Endothelial cell of umbilical vein (primary cell): ENCODE measurements around the gene CBL. TPM values are rescaled to one million over a fixed set of nuclear protein-coding genes. Genes with fewer than 3 reads are reported as not detected.

Source experiments
- BruUV-seq: library from RNA; stranded (reverse); fragments of 400-500 nt; replicated peaks from 2 replicates; lab custom pipeline; 2021; lab: Mats Ljungman, UMichigan
- CTCF ChIA-PET: fragments of 300-600, 350-600 bp; sonication (Branson Sonifier 250); formaldehyde crosslinking; loops from one replicate; lab custom pipeline; 2021; ENCODE audit warnings: antibody characterized with exemption, inconsistent platforms; lab: Charles Lee
- POLR2A ChIA-PET: fragments of 300-600, 350-600 bp; sonication (Branson Sonifier 250); formaldehyde crosslinking; loops from one replicate; lab custom pipeline; 2021; ENCODE audit warnings: antibody characterized with exemption, inconsistent platforms; lab: Charles Lee
- DNase-seq: peaks from one replicate; pipeline ENCODE4 v3.0.0-alpha.2; 2011; ENCODE audit warnings: low read depth, low spot score
- FAIRE-seq: peaks from 2 replicates; lab custom pipeline; 2011; peaks lifted over from hg19 to GRCh38; lab: Jason Lieb, UNC
- H2AFZ ChIP-seq: 2 replicates; pipeline ENCODE4 v1.6.0; 2012; ENCODE audit warnings: low read depth, low read length, control low read depth, inconsistent platforms
- H3K27ac ChIP-seq: 2 replicates; pipeline ENCODE4 v1.5.1; 2011; ENCODE audit warnings: low read depth, mild to moderate bottlenecking, control low read depth, low read length, moderate library complexity; ENCODE audit not compliant: insufficient read depth
- H3K27me3 ChIP-seq, 2 experiments: 2 replicates each; pipeline versions ENCODE4 v1.6.0 to v1.6.1; 2011; ENCODE audit warnings: low read length in 2 of 2, mixed read lengths in 1 of 2; ENCODE audit not compliant: control insufficient read depth in 2 of 2, insufficient read depth in 2 of 2
- H3K36me3 ChIP-seq, 2 experiments: 2 replicates in 1 of 2; 3 replicates in 1 of 2; pipeline ENCODE4 v1.5.1; 2011; ENCODE audit warnings: low read length in 2 of 2, mild to moderate bottlenecking in 1 of 2, moderate library complexity in 1 of 2; ENCODE audit not compliant: control insufficient read depth in 2 of 2, insufficient read depth in 2 of 2; ENCODE audit errors: extremely low read depth in 1 of 2
- H3K4me1 ChIP-seq: 3 replicates; pipeline ENCODE4 v1.5.1; 2011; ENCODE audit warnings: mild to moderate bottlenecking, low read length; ENCODE audit not compliant: control insufficient read depth, insufficient read depth; ENCODE audit errors: extremely low read depth
- H3K4me2 ChIP-seq: 2 replicates; pipeline ENCODE4 v1.6.1; 2011; ENCODE audit warnings: low read length, control low read depth, mixed read lengths; ENCODE audit not compliant: insufficient read depth
- H3K4me3 ChIP-seq, 3 experiments: fragments of 200-600 bp in 1 of 3; sonication (generic), shearing (Covaris generic) in 1 of 3; replicated peaks in 1 of 3; 2 replicates each; pipeline ENCODE4 v1.5.1; 2011 to 2016; ENCODE audit warnings: control low read depth in 3 of 3, low read length in 3 of 3, mild to moderate bottlenecking in 2 of 3, inconsistent platforms in 1 of 3, low read depth in 1 of 3, moderate library complexity in 1 of 3; ENCODE audit not compliant: insufficient read depth in 1 of 3
- H3K79me2 ChIP-seq: 2 replicates; pipeline ENCODE4 v1.6.0; 2012; ENCODE audit warnings: low read length, inconsistent platforms; ENCODE audit not compliant: control insufficient read depth, insufficient read depth
- H3K9ac ChIP-seq: replicated peaks from 2 replicates; pipeline ENCODE3; 2011; ENCODE audit warnings: low read length, control low read depth; ENCODE audit not compliant: insufficient read depth; ENCODE audit errors: extremely low read depth
- H3K9me1 ChIP-seq: replicated peaks from 3 replicates; pipeline ENCODE4 v1.6.0; 2011; ENCODE audit warnings: mild to moderate bottlenecking, low read length; ENCODE audit not compliant: control insufficient read depth, insufficient read depth; ENCODE audit errors: extremely low read depth
- H3K9me3 ChIP-seq: replicated peaks from 2 replicates; pipeline ENCODE4 v1.5.1; 2012; ENCODE audit warnings: low read length, inconsistent platforms; ENCODE audit not compliant: control insufficient read depth, insufficient read depth
- H4K20me1 ChIP-seq: replicated peaks from 2 replicates; pipeline ENCODE3; 2011; ENCODE audit warnings: mild to moderate bottlenecking, low read length; ENCODE audit not compliant: control insufficient read depth, insufficient read depth; ENCODE audit errors: extremely low read depth
- EZH2 ChIP-seq: IDR thresholded peaks from 2 replicates; pipeline ENCODE4 v1.6.1; 2012; ENCODE audit warnings: borderline replicate concordance, low read depth, mild to moderate bottlenecking, moderate library complexity, low read length, inconsistent platforms; ENCODE audit not compliant: severe bottlenecking
- FOS ChIP-seq: IDR thresholded peaks from 2 replicates; pipeline ENCODE4 v1.6.1; 2011; ENCODE audit warnings: mild to moderate bottlenecking, low read length, moderate library complexity, borderline replicate concordance; ENCODE audit not compliant: insufficient read depth
- GATA2 ChIP-seq: IDR thresholded peaks from 2 replicates; pipeline ENCODE4 v1.7.0; 2011; ENCODE audit warnings: low read depth, mild to moderate bottlenecking, moderate library complexity, mixed read lengths, low read length; ENCODE audit not compliant: insufficient read length, insufficient read depth
- JUN ChIP-seq: IDR thresholded peaks from 2 replicates; pipeline ENCODE4 v1.6.1; 2011; ENCODE audit warnings: borderline replicate concordance, low read depth; ENCODE audit not compliant: insufficient read length, insufficient read depth
- MAX ChIP-seq: IDR thresholded peaks from 2 replicates; pipeline ENCODE4 v1.6.1; 2011; ENCODE audit not compliant: insufficient read depth, insufficient read length
- MYC ChIP-seq: IDR thresholded peaks from one replicate; pipeline ENCODE4 v1.6.1; 2011; ENCODE audit warnings: mild to moderate bottlenecking, low read depth, low read length
- POLR2A ChIP-seq: IDR thresholded peaks from 2 replicates; pipeline ENCODE4 v1.6.1; 2012; ENCODE audit warnings: low read depth, mild to moderate bottlenecking, control low read depth, low read length
- POLR2AphosphoS5 ChIP-seq: IDR thresholded peaks from 2 replicates; pipeline ENCODE4 v1.6.1; 2012; ENCODE audit warnings: low read depth, mild to moderate bottlenecking, control low read depth, low read length, moderate library complexity; ENCODE audit not compliant: insufficient read depth
- dilution Hi-C: fragments of 300-500 bp; cut with MboI; formaldehyde crosslinking; loops from one replicate; pipeline ENCODE4 v1.15.0; 2019; ENCODE audit warnings: low sequenced_read_pairs; ENCODE audit not compliant: extremely low pct_ligation_motif_present
- intact Hi-C: fragments of 100-400 bp; cut with micrococcal nuclease; formaldehyde crosslinking; loops from one replicate; pipeline ENCODE4 v1.10.0; 2022
- microRNA-seq: library from miRNA; unstranded; fragments of <30 nt; microRNA quantifications from one replicate; pipeline ENCODE4 v1.2.0, GENCODE V29; 2021; ENCODE audit warnings: borderline number of aligned reads, borderline replicate concordance
- polyA plus RNA-seq, 4 experiments: library from polyadenylated mRNA; depleted of rRNA in 3 of 4; stranded (reverse) in 3 of 4; unstranded in 1 of 4; fragments of >200 nt; gene quantifications; 2 replicates each; pipeline versions ENCODE4 v1.2.1 to v1.2.3, GENCODE V29; 2011 to 2012; ENCODE audit warnings: missing spikeins in 1 of 4
- small RNA-seq: library from RNA; depleted of rRNA; stranded (forward); fragments of <200 nt; gene quantifications from one replicate; pipeline ENCODE3, GENCODE V24; 2012; ENCODE audit warnings: low replicate concordance, low read depth; ENCODE audit not compliant: insufficient read depth, insufficient read length
- total RNA-seq: library from RNA; stranded (reverse); gene quantifications from 2 replicates; pipeline ENCODE4 v1.2.3, GENCODE V29; 2021
- TF ChIP-seq, protein P1 (sequence below), 2 donors: IDR thresholded peaks; 1 replicate in 1 of 2; 2 replicates in 1 of 2; pipeline ENCODE4 v1.5.1; 2011; ENCODE audit warnings: low read length in 2 of 2, mild to moderate bottlenecking in 2 of 2, moderate library complexity in 2 of 2, control low read depth in 1 of 2, inconsistent platforms in 1 of 2, low read depth in 1 of 2; ENCODE audit not compliant: insufficient read depth in 1 of 2; ENCODE audit errors: extremely low read depth in 1 of 2

CBL gene
- total and polyA plus RNA-seq, 2 donors (not counting 3 experiments of a cell fraction or from before 2014, with no cell fraction given): 15.5 to 41.5 TPM

DNA sequence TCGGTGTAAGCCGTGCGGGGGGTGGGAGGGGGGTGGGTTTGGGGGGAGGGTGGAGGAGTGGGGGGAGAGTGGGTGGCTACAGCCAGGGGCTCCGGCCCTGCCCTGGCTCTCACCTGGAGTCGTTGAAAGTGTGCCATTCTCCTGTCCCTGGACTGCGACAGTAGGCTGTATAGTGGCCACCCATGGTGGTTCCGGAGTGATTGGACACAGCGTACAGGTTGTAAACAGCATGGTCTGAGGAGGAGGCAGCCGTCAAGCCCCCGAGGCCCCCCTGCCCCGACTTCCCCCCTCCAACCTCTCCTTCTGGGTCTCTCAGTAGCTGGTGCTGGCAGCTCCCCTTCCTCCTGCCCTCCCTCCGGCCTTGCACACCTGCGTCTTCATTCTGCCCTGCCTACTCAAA lies 150.9 kb downstream of the CBL start:
- H3K27ac ChIP-seq: no peak overlapping the region
- no peaks in the 10 kb centered on the region for H4K20me1 ChIP-seq
- H2AFZ ChIP-seq: no peak overlapping the region
- no peak overlapping the region for H3K9ac ChIP-seq
- peak overlapping the region in 1 of 3 experiments; percentile 69 for H3K4me3 ChIP-seq
- no peak for DNase-seq
- H3K27me3 ChIP-seq: peaks cover 0 to 3% of the 10 kb centered on the region in 2 experiments
- TF ChIP-seq EZH2 (no peak), GATA2 (no peak), MYC (no peak), MAX (no peak), POLR2A (no peak), JUN (no peak), FOS (no peak), POLR2AphosphoS5 (no peak)
- TF ChIP-seq, protein P1, sequence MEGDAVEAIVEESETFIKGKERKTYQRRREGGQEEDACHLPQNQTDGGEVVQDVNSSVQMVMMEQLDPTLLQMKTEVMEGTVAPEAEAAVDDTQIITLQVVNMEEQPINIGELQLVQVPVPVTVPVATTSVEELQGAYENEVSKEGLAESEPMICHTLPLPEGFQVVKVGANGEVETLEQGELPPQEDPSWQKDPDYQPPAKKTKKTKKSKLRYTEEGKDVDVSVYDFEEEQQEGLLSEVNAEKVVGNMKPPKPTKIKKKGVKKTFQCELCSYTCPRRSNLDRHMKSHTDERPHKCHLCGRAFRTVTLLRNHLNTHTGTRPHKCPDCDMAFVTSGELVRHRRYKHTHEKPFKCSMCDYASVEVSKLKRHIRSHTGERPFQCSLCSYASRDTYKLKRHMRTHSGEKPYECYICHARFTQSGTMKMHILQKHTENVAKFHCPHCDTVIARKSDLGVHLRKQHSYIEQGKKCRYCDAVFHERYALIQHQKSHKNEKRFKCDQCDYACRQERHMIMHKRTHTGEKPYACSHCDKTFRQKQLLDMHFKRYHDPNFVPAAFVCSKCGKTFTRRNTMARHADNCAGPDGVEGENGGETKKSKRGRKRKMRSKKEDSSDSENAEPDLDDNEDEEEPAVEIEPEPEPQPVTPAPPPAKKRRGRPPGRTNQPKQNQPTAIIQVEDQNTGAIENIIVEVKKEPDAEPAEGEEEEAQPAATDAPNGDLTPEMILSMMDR (IDR thresholded peaks at IDR 0.05; ENCODE audit: extremely low read depth in 1 of 2, insufficient read depth in 1 of 2, low read depth in 1 of 2, low read length in 2 of 2): no peak
- BruUV-seq: no TSS peak
- H3K9me1 ChIP-seq: no peaks in the 10 kb centered on the region
- intact Hi-C loops (loop anchor here (10.0 kb wide), 1 partner anchor 858 kb away; the partner anchor contains the start of gene OAF), dilution Hi-C loops (no loop called here)
- no peak overlapping the region for H3K4me2 ChIP-seq
- ChIA-PET POLR2A (no interaction called here), CTCF (interaction anchor here (1.4 to 4.7 kb wide), 12 partner anchors 8 to 123 kb away, joined by 3 to 154 read pairs (median 23); partner anchors contain the start of genes C1QTNF5, MFRP and USP2)
- FAIRE-seq: no peak
- H3K79me2 ChIP-seq: no peaks in the 10 kb centered on the region
- peaks cover 5% of the 10 kb centered on the region for H3K4me1 ChIP-seq
- no peaks in the 10 kb centered on the region for H3K36me3 ChIP-seq
- H3K9me3 ChIP-seq: no peaks in the 10 kb centered on the region

Small RNAs within 50 kb of the gene (microRNA-seq; reads per million reads assigned to microRNA genes)
- gene MIR6756: 1.9 reads per million

Small RNAs within 50 kb of the gene (small RNA-seq; reads per million reads assigned to genes)
- gene RF01225: not detected
- gene RNU6-262P: not detected

Other genes starting within 250 kb of the CBL start
- gene FOXR1, start 234.6 kb upstream of the CBL start, total RNA-seq: not detected in 2 replicates
- gene FOXR1, start 234.6 kb upstream of the CBL start, polyA plus RNA-seq: not detected in 2 replicates
- gene CENATAC, start 208.2 kb upstream of the CBL start, total RNA-seq: 39.0 and 41.8 TPM in 2 replicates
- gene CENATAC, start 208.2 kb upstream of the CBL start, polyA plus RNA-seq: 14.2 and 14.6 TPM in 2 replicates
- gene RPS25, start 188.0 kb upstream of the CBL start, total RNA-seq: 992 and 1,027 TPM in 2 replicates
- gene RPS25, start 188.0 kb upstream of the CBL start, polyA plus RNA-seq: 579 and 887 TPM in 2 replicates
- 64.2 and 79.3 TPM in 2 replicates for gene TRAPPC4, start 187.6 kb upstream of the CBL start, total RNA-seq
- gene TRAPPC4, start 187.6 kb upstream of the CBL start, polyA plus RNA-seq: 180 and 224 TPM in 2 replicates
- gene SLC37A4, start 175.5 kb upstream of the CBL start, total RNA-seq: 19.9 and 21.5 TPM in 2 replicates
- gene SLC37A4, start 175.5 kb upstream of the CBL start, polyA plus RNA-seq: 36.5 and 41.9 TPM in 2 replicates
- 286 and 302 TPM in 2 replicates for gene HYOU1, start 149.1 kb upstream of the CBL start, total RNA-seq
- gene HYOU1, start 149.1 kb upstream of the CBL start, polyA plus RNA-seq: 318 and 355 TPM in 2 replicates
- 27.0 and 31.0 TPM in 2 replicates for gene VPS11, start 138.5 kb upstream of the CBL start, total RNA-seq
- 25.4 and 26.4 TPM in 2 replicates for gene VPS11, start 138.5 kb upstream of the CBL start, polyA plus RNA-seq
- gene HMBS, start 121.5 kb upstream of the CBL start, total RNA-seq: 13.5 and 16.1 TPM in 2 replicates
- gene HMBS, start 121.5 kb upstream of the CBL start, polyA plus RNA-seq: 23.9 and 24.8 TPM in 2 replicates
- gene DPAGT1, start 104.5 kb upstream of the CBL start, total RNA-seq: 48.4 and 62.0 TPM in 2 replicates
- 203 and 212 TPM in 2 replicates for gene DPAGT1, start 104.5 kb upstream of the CBL start, polyA plus RNA-seq
- gene C2CD2L, start 99.0 kb upstream of the CBL start, total RNA-seq: 10.4 and 10.5 TPM in 2 replicates
- gene C2CD2L, start 99.0 kb upstream of the CBL start, polyA plus RNA-seq: 9.1 and 10.2 TPM in 2 replicates
- gene HINFP, start 84.8 kb upstream of the CBL start, total RNA-seq: 32.6 and 33.4 TPM in 2 replicates
- gene HINFP, start 84.8 kb upstream of the CBL start, polyA plus RNA-seq: 30.8 and 34.6 TPM in 2 replicates
- 0.67 and 1.7 TPM in 2 replicates for gene ABCG4, start 57.3 kb upstream of the CBL start, total RNA-seq
- 1.0 TPM in 2 replicates for gene ABCG4, start 57.3 kb upstream of the CBL start, polyA plus RNA-seq
- 14.6 and 15.1 TPM in 2 replicates for gene NLRX1, start 37.6 kb upstream of the CBL start, total RNA-seq
- gene NLRX1, start 37.6 kb upstream of the CBL start, polyA plus RNA-seq: 15.5 and 18.3 TPM in 2 replicates
- not detected in 2 replicates for gene NHERF4, start 20.9 kb upstream of the CBL start, total RNA-seq
- not detected in 2 replicates for gene NHERF4, start 20.9 kb upstream of the CBL start, polyA plus RNA-seq
- gene MCAM, start 110.8 kb downstream of the CBL start, total RNA-seq: 1,012 and 1,027 TPM in 2 replicates
- 2,543 and 3,419 TPM in 2 replicates for gene MCAM, start 110.8 kb downstream of the CBL start, polyA plus RNA-seq
- 37.9 and 40.1 TPM in 2 replicates for gene RNF26, start 128.2 kb downstream of the CBL start, total RNA-seq
- 41.6 and 43.8 TPM in 2 replicates for gene RNF26, start 128.2 kb downstream of the CBL start, polyA plus RNA-seq
- 126 and 130 TPM in 2 replicates for gene C1QTNF5, start 134.5 kb downstream of the CBL start, total RNA-seq
- 201 and 228 TPM in 2 replicates for gene C1QTNF5, start 134.5 kb downstream of the CBL start, polyA plus RNA-seq
- gene MFRP, start 140.4 kb downstream of the CBL start, total RNA-seq: not detected in 2 replicates
- gene MFRP, start 140.4 kb downstream of the CBL start, polyA plus RNA-seq: 0.03 and 0.08 TPM in 2 replicates
- 1.1 and 1.2 TPM in 2 replicates for gene USP2, start 175.4 kb downstream of the CBL start, total RNA-seq
- gene USP2, start 175.4 kb downstream of the CBL start, polyA plus RNA-seq: 0.21 and 0.22 TPM in 2 replicates
- 0.75 TPM in 1 of 2 replicates, not detected in the other for gene THY1, start 216.8 kb downstream of the CBL start, total RNA-seq
- gene THY1, start 216.8 kb downstream of the CBL start, polyA plus RNA-seq: 1.4 and 3.1 TPM in 2 replicates